ENCODE measurements around the gene TNS3.

DNA sequence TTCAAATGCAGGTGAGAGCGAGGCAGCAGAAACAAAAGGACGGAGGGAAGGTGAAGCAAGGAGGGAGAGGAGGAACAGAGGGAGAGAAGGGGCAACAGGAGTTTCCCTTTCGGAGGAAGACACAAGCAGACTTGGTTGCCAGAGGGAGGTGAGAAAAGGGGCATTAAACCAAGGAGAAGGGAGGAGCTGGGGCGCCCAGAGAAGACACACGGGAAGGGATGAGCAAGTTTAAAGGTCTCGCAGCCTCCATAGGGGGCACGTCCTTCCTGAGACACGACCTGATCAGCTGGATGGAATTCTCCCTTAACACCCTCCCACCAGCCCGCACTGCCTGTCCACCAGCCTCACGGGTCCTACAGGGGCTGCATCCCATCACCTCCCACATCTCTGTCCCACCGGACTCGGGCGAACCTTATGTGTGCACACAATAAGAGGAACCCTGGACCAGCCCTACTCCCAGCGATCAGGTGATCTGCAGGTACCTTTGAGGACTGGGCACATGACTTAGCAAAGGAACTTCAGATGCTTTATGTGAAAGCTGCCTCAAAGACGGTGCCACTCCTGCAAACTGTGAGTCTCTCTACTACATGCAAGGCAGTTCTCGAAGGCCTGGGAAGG, 251.2 kb downstream of the TNS3 start:
- TF ChIP-seq SP1 (IDR thresholded peaks at IDR 0.05; ENCODE audit: low read depth, low read length) (no peak), NBN (IDR thresholded peaks at IDR 0.05) (no peak), EGR1 (IDR thresholded peaks at IDR 0.05; ENCODE audit: borderline replicate concordance in 1 of 2, low read depth in 2 of 2, low read length in 2 of 2) (no peak), MEF2A (IDR thresholded peaks at IDR 0.05; ENCODE audit: insufficient read depth, low read depth, low read length) (no peak), MTA3 (IDR thresholded peaks at IDR 0.05; ENCODE audit: borderline replicate concordance, low read length) (no peak), POLR2AphosphoS5 (IDR thresholded peaks at IDR 0.05; ENCODE audit: low read length) (no peak)

Data from GM12878 (cell line).